ENCODE measurements around the gene CAPNS1. TPM values are rescaled to one million over a fixed set of nuclear protein-coding genes. Genes with fewer than 3 reads are reported as not detected.

The CAPNS1 gene
- total and polyA plus RNA-seq, 9 of the 15 experiments (the other 6 are each of a cell fraction or from before 2014, with no cell fraction given) = 77.9 to 576 (median 258) TPM

GRCh38 chr19:36101550-36102327 lies 38.1 kb upstream of the CAPNS1 start:
- Histone ChIP-seq H4K20me1 (replicated peaks; ENCODE audit: control insufficient read depth, insufficient read depth, low read length) (no peaks in the 10 kb centered on the region), H3K27me3 (ENCODE audit: control insufficient read depth in 2 of 2, insufficient read depth in 2 of 2, low read length in 2 of 2) (no peaks in the 10 kb centered on the region), H3K4me1 (replicated peaks in 1 of 2; ENCODE audit: control insufficient read depth in 2 of 2, insufficient read depth in 2 of 2, low read length in 2 of 2) (peaks cover 15 to 54% of the 10 kb centered on the region in 2 experiments; a peak in 4 of 5 replicates), H3K9me3 (replicated peaks; ENCODE audit: control insufficient read depth, insufficient read depth, low read depth, low read length) (no peaks in the 10 kb centered on the region), H3K9me1 (ENCODE audit: control insufficient read depth, insufficient read depth, low read length) (peaks cover 6% of the 10 kb centered on the region), H3K4me2 (ENCODE audit: insufficient read depth, low read length) (no peak overlapping the region), H2AFZ (ENCODE audit: low read depth, low read length) (no peak overlapping the region), H3K36me3 (ENCODE audit: control insufficient read depth, insufficient read depth, low read length) (peaks cover 93% of the 10 kb centered on the region), H3K4me3 (no peak overlapping the region), H3K9ac (ENCODE audit: insufficient read depth in 1 of 2, low read depth in 2 of 2, low read length in 2 of 2) (no peak overlapping the region; a peak in 1 of 4 replicates), H3K27ac (ENCODE audit: extremely low read depth, low read depth, low read length) (no peak overlapping the region), H3K79me2 (ENCODE audit: control insufficient read depth, insufficient read depth, low read length) (no peaks in the 10 kb centered on the region)
- BruUV-seq (replicated peaks) = no TSS peak
- WGBS (ENCODE audit: insufficient coverage, low coverage, missing lambda C conversion rate) = 84% methylated on average over 16 of the region's 27 CpGs
- no peak for FAIRE-seq
- ChIA-PET CTCF (ENCODE audit: low intra/inter-chr PET ratio) (no interaction called here), POLR2A (interaction anchor here (0.8 to 1.1 kb wide), 3 partner anchors 9 to 15 kb away, joined by 3 read pairs; partner anchors contain the start of gene OVOL3)
- intact Hi-C loops (cut with micrococcal nuclease) = no loop called here
- no peak for ATAC-seq
- TF ChIP-seq TCFL5 (CRISPR knock-in tag; conservative IDR thresholded peaks at IDR 0.05) (no peak), RBM22 (IDR thresholded peaks at IDR 0.05; ENCODE audit: low read depth, low read length, poor library complexity, severe bottlenecking) (peak; percentile 27), RBM39 (optimal IDR thresholded peaks at IDR 0.05; ENCODE audit: low read depth, low read length) (no peak), ZNF197 (CRISPR knock-in tag; IDR thresholded peaks at IDR 0.05; ENCODE audit: low read depth) (no peak), CGGBP1 (CRISPR knock-in tag; IDR thresholded peaks at IDR 0.05) (no peak), MED1 (CRISPR knock-in tag; IDR thresholded peaks at IDR 0.05; ENCODE audit: borderline replicate concordance) (no peak), ZNF436 (CRISPR knock-in tag; IDR thresholded peaks at IDR 0.05) (no peak), CBX2 (IDR thresholded peaks at IDR 0.05; ENCODE audit: insufficient read depth, low read length, poor library complexity, severe bottlenecking) (no peak)
- TF ChIP-seq, protein P1, sequence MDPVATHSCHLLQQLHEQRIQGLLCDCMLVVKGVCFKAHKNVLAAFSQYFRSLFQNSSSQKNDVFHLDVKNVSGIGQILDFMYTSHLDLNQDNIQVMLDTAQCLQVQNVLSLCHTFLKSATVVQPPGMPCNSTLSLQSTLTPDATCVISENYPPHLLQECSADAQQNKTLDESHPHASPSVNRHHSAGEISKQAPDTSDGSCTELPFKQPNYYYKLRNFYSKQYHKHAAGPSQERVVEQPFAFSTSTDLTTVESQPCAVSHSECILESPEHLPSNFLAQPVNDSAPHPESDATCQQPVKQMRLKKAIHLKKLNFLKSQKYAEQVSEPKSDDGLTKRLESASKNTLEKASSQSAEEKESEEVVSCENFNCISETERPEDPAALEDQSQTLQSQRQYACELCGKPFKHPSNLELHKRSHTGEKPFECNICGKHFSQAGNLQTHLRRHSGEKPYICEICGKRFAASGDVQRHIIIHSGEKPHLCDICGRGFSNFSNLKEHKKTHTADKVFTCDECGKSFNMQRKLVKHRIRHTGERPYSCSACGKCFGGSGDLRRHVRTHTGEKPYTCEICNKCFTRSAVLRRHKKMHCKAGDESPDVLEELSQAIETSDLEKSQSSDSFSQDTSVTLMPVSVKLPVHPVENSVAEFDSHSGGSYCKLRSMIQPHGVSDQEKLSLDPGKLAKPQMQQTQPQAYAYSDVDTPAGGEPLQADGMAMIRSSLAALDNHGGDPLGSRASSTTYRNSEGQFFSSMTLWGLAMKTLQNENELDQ (CRISPR knock-in tag; IDR thresholded peaks at IDR 0.05; ENCODE audit: borderline replicate concordance) = no peak
- no peak for DNase-seq (ENCODE audit: extremely low read depth in 1 of 4, low spot score in 3 of 4)
- in situ Hi-C loops (cut with MboI) = no loop called here

Measured in K562 (cell line).